HG03457 (cell line): ENCODE results near the gene RWDD2A.

ENCODE experiments used
- ATAC-seq: cut with Tn5 transposase; IDR thresholded peaks from one replicate; pipeline ENCODE4 v1.9.1; 2021; ENCODE audit warnings: moderate number of reproducible peaks; ENCODE audit not compliant: unreplicated experiment

Gene RWDD2A

GRCh38 chr6:83198486-83199172 lies 5.5 kb downstream of the RWDD2A start:
- ATAC-seq: no peak

- no peak for ATAC-seq
Observed at GRCh38 chr6:83199173-83199862, 6.2 kb downstream of the RWDD2A start.

- no peak for ATAC-seq
Observed at GRCh38 chr6:83199863-83200225, 6.7 kb downstream of the RWDD2A start.

GRCh38 chr6:83202031-83202430 lies 8.9 kb downstream of the RWDD2A start:
- no peak for ATAC-seq

- ATAC-seq: peak; percentile 100
Observed at GRCh38 chr6:83215131-83216047, 22.2 kb downstream of the RWDD2A start.

- ATAC-seq: no peak
Observed at GRCh38 chr6:83216806-83217205, 23.6 kb downstream of the RWDD2A start.

GRCh38 chr6:83218646-83219045 lies 25.5 kb downstream of the RWDD2A start:
- no peak for ATAC-seq

- no peak for ATAC-seq
Observed at GRCh38 chr6:83220121-83220520, 27.0 kb downstream of the RWDD2A start.

GRCh38 chr6:83221276-83221675 lies 28.1 kb downstream of the RWDD2A start:
- ATAC-seq: no peak

- ATAC-seq: no peak
Observed at GRCh38 chr6:83221889-83222479, 28.8 kb downstream of the RWDD2A start.

GRCh38 chr6:83226517-83226916 lies 33.4 kb downstream of the RWDD2A start:
- no peak for ATAC-seq

- ATAC-seq: no peak
Observed at GRCh38 chr6:83231146-83231545, 38.0 kb downstream of the RWDD2A start.

GRCh38 chr6:83247471-83247870 lies 54.3 kb downstream of the RWDD2A start:
- ATAC-seq: no peak
